ENCODE measurements around the gene NOC3L. TPM values are rescaled to one million over a fixed set of nuclear protein-coding genes. Genes with fewer than 3 reads are reported as not detected.

Gene NOC3L
- total and polyA plus RNA-seq, 9 of the 15 experiments (the other 6 are each of a cell fraction or from before 2014, with no cell fraction given) = 23.8 to 57.6 (median 32.6) TPM

- Histone ChIP-seq H3K27ac (ENCODE audit: extremely low read depth, low read depth, low read length) (no peak overlapping the region), H3K4me1 (replicated peaks in 1 of 2; ENCODE audit: control insufficient read depth in 2 of 2, insufficient read depth in 2 of 2, low read length in 2 of 2) (no peaks in the 10 kb centered on the region; a peak in 1 of 5 replicates), H3K4me2 (ENCODE audit: insufficient read depth, low read length) (no peak overlapping the region), H3K4me3 (no peak overlapping the region), H3K27me3 (ENCODE audit: control insufficient read depth in 2 of 2, insufficient read depth in 2 of 2, low read length in 2 of 2) (no peaks in the 10 kb centered on the region), H3K9ac (ENCODE audit: insufficient read depth in 1 of 2, low read depth in 2 of 2, low read length in 2 of 2) (no peak overlapping the region), H3K79me2 (ENCODE audit: control insufficient read depth, insufficient read depth, low read length) (no peaks in the 10 kb centered on the region), H2AFZ (ENCODE audit: low read depth, low read length) (no peak overlapping the region), H3K9me3 (replicated peaks; ENCODE audit: control insufficient read depth, insufficient read depth, low read depth, low read length) (no peaks in the 10 kb centered on the region), H4K20me1 (replicated peaks; ENCODE audit: control insufficient read depth, insufficient read depth, low read length) (no peaks in the 10 kb centered on the region), H3K36me3 (ENCODE audit: control insufficient read depth, insufficient read depth, low read length) (no peaks in the 10 kb centered on the region), H3K9me1 (ENCODE audit: control insufficient read depth, insufficient read depth, low read length) (no peaks in the 10 kb centered on the region)
- POLR2A ChIA-PET = no interaction called here
- no peak for ATAC-seq
- in situ Hi-C loops (cut with MboI) (no loop called here), intact Hi-C loops (cut with micrococcal nuclease) (no loop called here)
- CTCF ChIA-PET (ENCODE audit: low intra/inter-chr PET ratio) = no interaction called here
- TF ChIP-seq RBM14 (IDR thresholded peaks at IDR 0.05; ENCODE audit: borderline replicate concordance, insufficient read depth, low read depth, low read length) = no peak
- TF ChIP-seq, protein P1, sequence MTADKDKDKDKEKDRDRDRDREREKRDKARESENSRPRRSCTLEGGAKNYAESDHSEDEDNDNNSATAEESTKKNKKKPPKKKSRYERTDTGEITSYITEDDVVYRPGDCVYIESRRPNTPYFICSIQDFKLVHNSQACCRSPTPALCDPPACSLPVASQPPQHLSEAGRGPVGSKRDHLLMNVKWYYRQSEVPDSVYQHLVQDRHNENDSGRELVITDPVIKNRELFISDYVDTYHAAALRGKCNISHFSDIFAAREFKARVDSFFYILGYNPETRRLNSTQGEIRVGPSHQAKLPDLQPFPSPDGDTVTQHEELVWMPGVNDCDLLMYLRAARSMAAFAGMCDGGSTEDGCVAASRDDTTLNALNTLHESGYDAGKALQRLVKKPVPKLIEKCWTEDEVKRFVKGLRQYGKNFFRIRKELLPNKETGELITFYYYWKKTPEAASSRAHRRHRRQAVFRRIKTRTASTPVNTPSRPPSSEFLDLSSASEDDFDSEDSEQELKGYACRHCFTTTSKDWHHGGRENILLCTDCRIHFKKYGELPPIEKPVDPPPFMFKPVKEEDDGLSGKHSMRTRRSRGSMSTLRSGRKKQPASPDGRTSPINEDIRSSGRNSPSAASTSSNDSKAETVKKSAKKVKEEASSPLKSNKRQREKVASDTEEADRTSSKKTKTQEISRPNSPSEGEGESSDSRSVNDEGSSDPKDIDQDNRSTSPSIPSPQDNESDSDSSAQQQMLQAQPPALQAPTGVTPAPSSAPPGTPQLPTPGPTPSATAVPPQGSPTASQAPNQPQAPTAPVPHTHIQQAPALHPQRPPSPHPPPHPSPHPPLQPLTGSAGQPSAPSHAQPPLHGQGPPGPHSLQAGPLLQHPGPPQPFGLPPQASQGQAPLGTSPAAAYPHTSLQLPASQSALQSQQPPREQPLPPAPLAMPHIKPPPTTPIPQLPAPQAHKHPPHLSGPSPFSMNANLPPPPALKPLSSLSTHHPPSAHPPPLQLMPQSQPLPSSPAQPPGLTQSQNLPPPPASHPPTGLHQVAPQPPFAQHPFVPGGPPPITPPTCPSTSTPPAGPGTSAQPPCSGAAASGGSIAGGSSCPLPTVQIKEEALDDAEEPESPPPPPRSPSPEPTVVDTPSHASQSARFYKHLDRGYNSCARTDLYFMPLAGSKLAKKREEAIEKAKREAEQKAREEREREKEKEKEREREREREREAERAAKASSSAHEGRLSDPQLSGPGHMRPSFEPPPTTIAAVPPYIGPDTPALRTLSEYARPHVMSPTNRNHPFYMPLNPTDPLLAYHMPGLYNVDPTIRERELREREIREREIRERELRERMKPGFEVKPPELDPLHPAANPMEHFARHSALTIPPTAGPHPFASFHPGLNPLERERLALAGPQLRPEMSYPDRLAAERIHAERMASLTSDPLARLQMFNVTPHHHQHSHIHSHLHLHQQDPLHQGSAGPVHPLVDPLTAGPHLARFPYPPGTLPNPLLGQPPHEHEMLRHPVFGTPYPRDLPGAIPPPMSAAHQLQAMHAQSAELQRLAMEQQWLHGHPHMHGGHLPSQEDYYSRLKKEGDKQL (CRISPR knock-in tag; IDR thresholded peaks at IDR 0.05; ENCODE audit: borderline replicate concordance) = no peak
- TF ChIP-seq ETS2 (tag; IDR thresholded peaks at IDR 0.05; ENCODE audit: borderline replicate concordance, poor library complexity, severe bottlenecking) = no peak
- WGBS (ENCODE audit: insufficient coverage, low coverage, missing lambda C conversion rate) = 26% methylated on average over 1 of the region's 1 CpG
- no peak for FAIRE-seq
- no TSS peak for BruUV-seq (replicated peaks)
- no peak for DNase-seq (ENCODE audit: extremely low read depth in 1 of 4, low spot score in 3 of 4)
Measured at GRCh38 chr10:94375374-94375773, 12.6 kb upstream of the NOC3L start.
